Endothelial cell of umbilical vein (primary cell): ENCODE data around the gene NECAB2. TPM values are rescaled to one million over a fixed set of nuclear protein-coding genes. Genes with fewer than 3 reads are reported as not detected.

Source experiments
- BruUV-seq: library from RNA; stranded (reverse); fragments of 400-500 nt; replicated peaks from 2 replicates; lab custom pipeline; 2021; lab: Mats Ljungman, UMichigan
- CTCF ChIA-PET: fragments of 300-600, 350-600 bp; sonication (Branson Sonifier 250); formaldehyde crosslinking; loops from one replicate; lab custom pipeline; 2021; ENCODE audit warnings: antibody characterized with exemption, inconsistent platforms; lab: Charles Lee
- POLR2A ChIA-PET: fragments of 300-600, 350-600 bp; sonication (Branson Sonifier 250); formaldehyde crosslinking; loops from one replicate; lab custom pipeline; 2021; ENCODE audit warnings: antibody characterized with exemption, inconsistent platforms; lab: Charles Lee
- DNase-seq: peaks from one replicate; pipeline ENCODE4 v3.0.0-alpha.2; 2011; ENCODE audit warnings: low read depth, low spot score
- FAIRE-seq: peaks from 2 replicates; lab custom pipeline; 2011; peaks lifted over from hg19 to GRCh38; lab: Jason Lieb, UNC
- H2AFZ ChIP-seq: 2 replicates; pipeline ENCODE4 v1.6.0; 2012; ENCODE audit warnings: low read depth, low read length, control low read depth, inconsistent platforms
- H3K27ac ChIP-seq: 2 replicates; pipeline ENCODE4 v1.5.1; 2011; ENCODE audit warnings: low read depth, mild to moderate bottlenecking, control low read depth, low read length, moderate library complexity; ENCODE audit not compliant: insufficient read depth
- H3K27me3 ChIP-seq, 2 experiments: 2 replicates each; pipeline versions ENCODE4 v1.6.0 to v1.6.1; 2011; ENCODE audit warnings: low read length in 2 of 2, mixed read lengths in 1 of 2; ENCODE audit not compliant: control insufficient read depth in 2 of 2, insufficient read depth in 2 of 2
- H3K36me3 ChIP-seq, 2 experiments: 2 replicates in 1 of 2; 3 replicates in 1 of 2; pipeline ENCODE4 v1.5.1; 2011; ENCODE audit warnings: low read length in 2 of 2, mild to moderate bottlenecking in 1 of 2, moderate library complexity in 1 of 2; ENCODE audit not compliant: control insufficient read depth in 2 of 2, insufficient read depth in 2 of 2; ENCODE audit errors: extremely low read depth in 1 of 2
- H3K4me1 ChIP-seq: 3 replicates; pipeline ENCODE4 v1.5.1; 2011; ENCODE audit warnings: mild to moderate bottlenecking, low read length; ENCODE audit not compliant: control insufficient read depth, insufficient read depth; ENCODE audit errors: extremely low read depth
- H3K4me2 ChIP-seq: 2 replicates; pipeline ENCODE4 v1.6.1; 2011; ENCODE audit warnings: low read length, control low read depth, mixed read lengths; ENCODE audit not compliant: insufficient read depth
- H3K4me3 ChIP-seq, 3 experiments: fragments of 200-600 bp in 1 of 3; sonication (generic), shearing (Covaris generic) in 1 of 3; replicated peaks in 1 of 3; 2 replicates each; pipeline ENCODE4 v1.5.1; 2011 to 2016; ENCODE audit warnings: control low read depth in 3 of 3, low read length in 3 of 3, mild to moderate bottlenecking in 2 of 3, inconsistent platforms in 1 of 3, low read depth in 1 of 3, moderate library complexity in 1 of 3; ENCODE audit not compliant: insufficient read depth in 1 of 3
- H3K79me2 ChIP-seq: 2 replicates; pipeline ENCODE4 v1.6.0; 2012; ENCODE audit warnings: low read length, inconsistent platforms; ENCODE audit not compliant: control insufficient read depth, insufficient read depth
- H3K9ac ChIP-seq: replicated peaks from 2 replicates; pipeline ENCODE3; 2011; ENCODE audit warnings: low read length, control low read depth; ENCODE audit not compliant: insufficient read depth; ENCODE audit errors: extremely low read depth
- H3K9me1 ChIP-seq: replicated peaks from 3 replicates; pipeline ENCODE4 v1.6.0; 2011; ENCODE audit warnings: mild to moderate bottlenecking, low read length; ENCODE audit not compliant: control insufficient read depth, insufficient read depth; ENCODE audit errors: extremely low read depth
- H3K9me3 ChIP-seq: replicated peaks from 2 replicates; pipeline ENCODE4 v1.5.1; 2012; ENCODE audit warnings: low read length, inconsistent platforms; ENCODE audit not compliant: control insufficient read depth, insufficient read depth
- H4K20me1 ChIP-seq: replicated peaks from 2 replicates; pipeline ENCODE3; 2011; ENCODE audit warnings: mild to moderate bottlenecking, low read length; ENCODE audit not compliant: control insufficient read depth, insufficient read depth; ENCODE audit errors: extremely low read depth
- EZH2 ChIP-seq: IDR thresholded peaks from 2 replicates; pipeline ENCODE4 v1.6.1; 2012; ENCODE audit warnings: borderline replicate concordance, low read depth, mild to moderate bottlenecking, moderate library complexity, low read length, inconsistent platforms; ENCODE audit not compliant: severe bottlenecking
- FOS ChIP-seq: IDR thresholded peaks from 2 replicates; pipeline ENCODE4 v1.6.1; 2011; ENCODE audit warnings: mild to moderate bottlenecking, low read length, moderate library complexity, borderline replicate concordance; ENCODE audit not compliant: insufficient read depth
- GATA2 ChIP-seq: IDR thresholded peaks from 2 replicates; pipeline ENCODE4 v1.7.0; 2011; ENCODE audit warnings: low read depth, mild to moderate bottlenecking, moderate library complexity, mixed read lengths, low read length; ENCODE audit not compliant: insufficient read length, insufficient read depth
- JUN ChIP-seq: IDR thresholded peaks from 2 replicates; pipeline ENCODE4 v1.6.1; 2011; ENCODE audit warnings: borderline replicate concordance, low read depth; ENCODE audit not compliant: insufficient read length, insufficient read depth
- MYC ChIP-seq: IDR thresholded peaks from one replicate; pipeline ENCODE4 v1.6.1; 2011; ENCODE audit warnings: mild to moderate bottlenecking, low read depth, low read length
- POLR2A ChIP-seq: IDR thresholded peaks from 2 replicates; pipeline ENCODE4 v1.6.1; 2012; ENCODE audit warnings: low read depth, mild to moderate bottlenecking, control low read depth, low read length
- POLR2AphosphoS5 ChIP-seq: IDR thresholded peaks from 2 replicates; pipeline ENCODE4 v1.6.1; 2012; ENCODE audit warnings: low read depth, mild to moderate bottlenecking, control low read depth, low read length, moderate library complexity; ENCODE audit not compliant: insufficient read depth
- dilution Hi-C: fragments of 300-500 bp; cut with MboI; formaldehyde crosslinking; loops from one replicate; pipeline ENCODE4 v1.15.0; 2019; ENCODE audit warnings: low sequenced_read_pairs; ENCODE audit not compliant: extremely low pct_ligation_motif_present
- intact Hi-C: fragments of 100-400 bp; cut with micrococcal nuclease; formaldehyde crosslinking; loops from one replicate; pipeline ENCODE4 v1.10.0; 2022
- polyA plus RNA-seq, 4 experiments: library from polyadenylated mRNA; depleted of rRNA in 3 of 4; stranded (reverse) in 3 of 4; unstranded in 1 of 4; fragments of >200 nt; gene quantifications; 2 replicates each; pipeline versions ENCODE4 v1.2.1 to v1.2.3, GENCODE V29; 2011 to 2012; ENCODE audit warnings: missing spikeins in 1 of 4
- total RNA-seq: library from RNA; stranded (reverse); gene quantifications from 2 replicates; pipeline ENCODE4 v1.2.3, GENCODE V29; 2021
- TF ChIP-seq, protein P1 (sequence below), 2 donors: IDR thresholded peaks; 1 replicate in 1 of 2; 2 replicates in 1 of 2; pipeline ENCODE4 v1.5.1; 2011; ENCODE audit warnings: low read length in 2 of 2, mild to moderate bottlenecking in 2 of 2, moderate library complexity in 2 of 2, control low read depth in 1 of 2, inconsistent platforms in 1 of 2, low read depth in 1 of 2; ENCODE audit not compliant: insufficient read depth in 1 of 2; ENCODE audit errors: extremely low read depth in 1 of 2
- TF ChIP-seq, protein P2 (sequence below): IDR thresholded peaks from 2 replicates; pipeline ENCODE4 v1.6.1; 2011; ENCODE audit not compliant: insufficient read depth, insufficient read length

NECAB2 gene
- total and polyA plus RNA-seq, 2 donors (not counting 3 experiments of a cell fraction or from before 2014, with no cell fraction given): 0.26 to 0.31 TPM

DNA sequence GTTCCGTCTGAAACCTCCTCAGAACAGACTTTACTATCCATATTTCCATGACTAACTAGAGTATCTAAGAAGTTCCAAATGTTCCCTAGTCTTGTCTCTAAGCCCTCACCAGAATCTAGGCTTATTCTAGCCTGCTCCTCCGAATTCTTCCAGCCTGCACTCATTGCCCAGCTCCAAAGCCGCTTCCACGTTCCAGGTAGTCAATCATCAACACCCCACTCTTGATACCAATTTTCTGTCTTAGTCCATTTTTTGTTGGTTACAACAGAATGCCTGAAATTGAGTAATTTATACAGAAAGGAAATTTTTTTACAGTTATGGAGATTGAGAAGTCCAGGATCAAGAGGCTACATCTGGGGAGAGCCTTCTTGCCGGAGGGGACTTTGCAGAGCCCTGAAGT, 53.4 kb downstream of the NECAB2 start:
- H3K9ac ChIP-seq: no peak overlapping the region
- no peaks in the 10 kb centered on the region for H3K27me3 ChIP-seq
- TF ChIP-seq, protein P1, sequence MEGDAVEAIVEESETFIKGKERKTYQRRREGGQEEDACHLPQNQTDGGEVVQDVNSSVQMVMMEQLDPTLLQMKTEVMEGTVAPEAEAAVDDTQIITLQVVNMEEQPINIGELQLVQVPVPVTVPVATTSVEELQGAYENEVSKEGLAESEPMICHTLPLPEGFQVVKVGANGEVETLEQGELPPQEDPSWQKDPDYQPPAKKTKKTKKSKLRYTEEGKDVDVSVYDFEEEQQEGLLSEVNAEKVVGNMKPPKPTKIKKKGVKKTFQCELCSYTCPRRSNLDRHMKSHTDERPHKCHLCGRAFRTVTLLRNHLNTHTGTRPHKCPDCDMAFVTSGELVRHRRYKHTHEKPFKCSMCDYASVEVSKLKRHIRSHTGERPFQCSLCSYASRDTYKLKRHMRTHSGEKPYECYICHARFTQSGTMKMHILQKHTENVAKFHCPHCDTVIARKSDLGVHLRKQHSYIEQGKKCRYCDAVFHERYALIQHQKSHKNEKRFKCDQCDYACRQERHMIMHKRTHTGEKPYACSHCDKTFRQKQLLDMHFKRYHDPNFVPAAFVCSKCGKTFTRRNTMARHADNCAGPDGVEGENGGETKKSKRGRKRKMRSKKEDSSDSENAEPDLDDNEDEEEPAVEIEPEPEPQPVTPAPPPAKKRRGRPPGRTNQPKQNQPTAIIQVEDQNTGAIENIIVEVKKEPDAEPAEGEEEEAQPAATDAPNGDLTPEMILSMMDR (IDR thresholded peaks at IDR 0.05; ENCODE audit: extremely low read depth in 1 of 2, insufficient read depth in 1 of 2, low read depth in 1 of 2, low read length in 2 of 2): no peak
- no peak for TF ChIP-seq POLR2A
- TF ChIP-seq MYC: no peak
- no peak for TF ChIP-seq JUN
- TF ChIP-seq GATA2: no peak
- no peak for TF ChIP-seq EZH2
- TF ChIP-seq POLR2AphosphoS5: no peak
- no peak for TF ChIP-seq FOS
- TF ChIP-seq, protein P2, sequence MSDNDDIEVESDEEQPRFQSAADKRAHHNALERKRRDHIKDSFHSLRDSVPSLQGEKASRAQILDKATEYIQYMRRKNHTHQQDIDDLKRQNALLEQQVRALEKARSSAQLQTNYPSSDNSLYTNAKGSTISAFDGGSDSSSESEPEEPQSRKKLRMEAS: no peak
- no peak overlapping the region for H3K4me3 ChIP-seq
- CTCF ChIA-PET: no interaction called here
- POLR2A ChIA-PET: no interaction called here
- H3K4me1 ChIP-seq: no peaks in the 10 kb centered on the region
- intact Hi-C loops (no loop called here), dilution Hi-C loops (no loop called here)
- H3K79me2 ChIP-seq: no peaks in the 10 kb centered on the region
- H4K20me1 ChIP-seq: no peaks in the 10 kb centered on the region
- no peak overlapping the region for H3K27ac ChIP-seq
- no TSS peak for BruUV-seq
- H2AFZ ChIP-seq: no peak overlapping the region
- no peak for FAIRE-seq
- H3K36me3 ChIP-seq: no peaks in the 10 kb centered on the region
- H3K9me1 ChIP-seq: no peaks in the 10 kb centered on the region
- H3K4me2 ChIP-seq: no peak overlapping the region
- no peaks in the 10 kb centered on the region for H3K9me3 ChIP-seq
- DNase-seq: no peak
